NCI-H2196 (cell line): ENCODE data around the gene JPH2.
A peak's percentile ranks its signal among the peaks of the same experiment; 100 is the strongest.
"Not testable (repeated sequence)": the region's sequence is repeated elsewhere in the genome, so short reads cannot be mapped to it uniquely, and the experiment has no call there.

Experiments
- DNase-seq: peaks from one replicate; lab custom pipeline; 2025; ENCODE audit not compliant: unreplicated experiment; lab: John Stamatoyannopoulos, UW

The JPH2 gene

GRCh38 chr20:44211177-44212039 lies 24.4 kb upstream of the JPH2 start:
- DNase-seq, result no peak

- DNase-seq, result peak; percentile 97
Observed at GRCh38 chr20:44210406-44211176, 23.6 kb upstream of the JPH2 start, which contains the start of gene OSER1. OSER1 (minus strand) TSS chr20:44210771; CDS start chr20:44206957, 3,814 bp downstream.

GRCh38 chr20:44209686-44210405 lies 22.9 kb upstream of the JPH2 start:
- no peak for DNase-seq

GRCh38 chr20:44208770-44209169 lies 21.8 kb upstream of the JPH2 start:
- DNase-seq, result no peak

GRCh38 chr20:44208165-44208564 lies 21.2 kb upstream of the JPH2 start:
- no peak for DNase-seq

GRCh38 chr20:44207126-44207723 lies 20.2 kb upstream of the JPH2 start:
- no peak for DNase-seq

GRCh38 chr20:44206132-44206531 lies 19.1 kb upstream of the JPH2 start:
- no peak for DNase-seq

GRCh38 chr20:44204832-44205215 lies 17.8 kb upstream of the JPH2 start:
- DNase-seq, result no peak

- DNase-seq, result peak; percentile 61
Observed at GRCh38 chr20:44204156-44204831, 17.3 kb upstream of the JPH2 start.

GRCh38 chr20:44203161-44203560 lies 16.2 kb upstream of the JPH2 start:
- no peak for DNase-seq

GRCh38 chr20:44200983-44201382 lies 14.0 kb upstream of the JPH2 start:
- no peak for DNase-seq

GRCh38 chr20:44200371-44200770 lies 13.4 kb upstream of the JPH2 start:
- no peak for DNase-seq

GRCh38 chr20:44199877-44200276 lies 12.9 kb upstream of the JPH2 start:
- DNase-seq, result no peak

- no peak for DNase-seq
Observed at GRCh38 chr20:44198872-44199271, 11.9 kb upstream of the JPH2 start.

GRCh38 chr20:44196271-44196670 lies 9.3 kb upstream of the JPH2 start:
- no peak for DNase-seq

- no peak for DNase-seq
Observed at GRCh38 chr20:44195605-44196004, 8.6 kb upstream of the JPH2 start.

- DNase-seq, result no peak
Observed at GRCh38 chr20:44193801-44194200, 6.8 kb upstream of the JPH2 start.

GRCh38 chr20:44191640-44192039 lies 4.7 kb upstream of the JPH2 start:
- DNase-seq, result not testable (repeated sequence)

- peak; percentile 71 for DNase-seq
Observed at GRCh38 chr20:44190197-44190852, 3.3 kb upstream of the JPH2 start.

- no peak for DNase-seq
Observed at GRCh38 chr20:44188752-44189151, 1.8 kb upstream of the JPH2 start.
